HepG2 (cell line): ENCODE measurements around the gene LHFPL2. TPM values are rescaled to one million over a fixed set of nuclear protein-coding genes. Genes with fewer than 3 reads are reported as not detected.

ENCODE experiments used
- ATAC-seq: fragments of 200-7000 bp; cut with Tn5 transposase; 3 replicates; pipeline ENCODE4 v1.9.1; 2020; ENCODE audit warnings: mild to moderate bottlenecking, moderate library complexity
- BruUV-seq: library from RNA; stranded (reverse); fragments of 400-500 nt; replicated peaks from 2 replicates; lab custom pipeline; 2021; lab: Mats Ljungman, UMichigan
- CTCF ChIA-PET: fragments of 300-600 bp; formaldehyde crosslinking; extraction: SDS; loops from one replicate; lab custom pipeline; 2021; ENCODE audit warnings: low total read pairs, inconsistent platforms, low intra/inter-chr PET ratio; lab: Yijun Ruan, JAX
- POLR2A ChIA-PET: fragments of 350-600 bp; sonication (Branson Sonifier 250); formaldehyde crosslinking; loops from one replicate; lab custom pipeline; 2020; ENCODE audit warnings: antibody characterized with exemption, inconsistent platforms; lab: Yijun Ruan, JAX
- DNase-seq: peaks from one replicate; pipeline ENCODE4 v3.0.0-alpha.2; 2015; ENCODE audit warnings: low spot score
- FAIRE-seq: peaks from 3 replicates; lab custom pipeline; 2011; peaks lifted over from hg19 to GRCh38; lab: Jason Lieb, UNC
- H2AFZ ChIP-seq: one replicate; pipeline ENCODE4 v1.6.1; 2011; ENCODE audit warnings: low read length, inconsistent platforms
- H3K27ac ChIP-seq: fragments of 300-600 bp; 3 replicates; pipeline ENCODE4 v1.8.0; 2011; ENCODE audit warnings: mixed run types, mild to moderate bottlenecking, mixed read lengths, low read length, inconsistent platforms; ENCODE audit not compliant: insufficient read depth; ENCODE audit errors: extremely low read length
- H3K27me3 ChIP-seq, 2 experiments: fragments of 200-600 bp in 1 of 2; 2 replicates in 1 of 2; 3 replicates in 1 of 2; pipeline versions ENCODE4 v1.6.0 to v1.8.0; 2011; ENCODE audit warnings: low read length in 2 of 2, mild to moderate bottlenecking in 2 of 2, moderate library complexity in 2 of 2, inconsistent platforms in 1 of 2; ENCODE audit not compliant: insufficient read depth in 2 of 2, control insufficient read depth in 1 of 2
- H3K36me3 ChIP-seq, 2 experiments: fragments of 200-600 bp in 1 of 2; replicated peaks in 1 of 2; 2 replicates in 1 of 2; 3 replicates in 1 of 2; pipeline versions ENCODE4 v1.5.1 to v1.8.0; 2011; ENCODE audit warnings: low read length in 2 of 2, inconsistent platforms in 1 of 2; ENCODE audit not compliant: insufficient read depth in 2 of 2, control insufficient read depth in 1 of 2
- H3K4me1 ChIP-seq: 2 replicates; pipeline ENCODE4 v1.5.1; 2012; ENCODE audit warnings: low read length, inconsistent platforms; ENCODE audit not compliant: insufficient read depth
- H3K4me2 ChIP-seq: 2 replicates; pipeline ENCODE4 v1.6.0; 2011; ENCODE audit warnings: low read depth, low read length, inconsistent platforms
- H3K4me3 ChIP-seq, 3 experiments: fragments of 200-600 bp in 1 of 3; sonication (generic), shearing (Covaris generic) in 1 of 3; replicated peaks in 1 of 3; 2 replicates each; pipeline ENCODE4 v1.5.1; 2011 to 2016; ENCODE audit warnings: low read length in 3 of 3, inconsistent platforms in 2 of 3, low read depth in 2 of 3, mild to moderate bottlenecking in 2 of 3, control low read depth in 1 of 3, mixed read lengths in 1 of 3; ENCODE audit not compliant: insufficient read depth in 1 of 3
- H3K79me2 ChIP-seq: one replicate; pipeline ENCODE4 v1.6.1; 2011; ENCODE audit warnings: low read length, inconsistent platforms; ENCODE audit not compliant: insufficient read depth
- H3K9ac ChIP-seq: 2 replicates; pipeline ENCODE4 v1.6.0; 2011; ENCODE audit warnings: mild to moderate bottlenecking, low read depth, low read length, inconsistent platforms; ENCODE audit not compliant: insufficient read depth
- H3K9me3 ChIP-seq: 2 replicates; pipeline ENCODE4 v1.5.1; 2012; ENCODE audit warnings: mild to moderate bottlenecking, low read length
- H4K20me1 ChIP-seq: 2 replicates; pipeline ENCODE4 v1.6.0; 2011; ENCODE audit warnings: inconsistent platforms, mild to moderate bottlenecking, low read length, moderate library complexity; ENCODE audit not compliant: insufficient read depth
- FOSL2 ChIP-seq: sonication (generic); formaldehyde crosslinking; IDR thresholded peaks from 2 replicates; pipeline ENCODE4 v1.4.0; 2020; ENCODE audit warnings: missing genetic modification reagents
- FOXA1 ChIP-seq, 2 experiments: fragments of 450-650 bp in 1 of 2; sonication (generic) in 1 of 2; formaldehyde crosslinking in 1 of 2; IDR thresholded peaks; 2 replicates each; pipeline versions ENCODE4 v1.4.0 to v1.6.1; 2016 to 2020; ENCODE audit warnings: missing genetic modification reagents in 1 of 2
- KAT8 ChIP-seq: IDR thresholded peaks from 2 replicates; pipeline ENCODE4 v1.6.1; 2016; ENCODE audit warnings: missing genetic modification reagents, missing compliant biosample characterization
- MTF2 ChIP-seq: sonication (generic); formaldehyde crosslinking; IDR thresholded peaks from 2 replicates; pipeline ENCODE4 v1.5.0; 2020; ENCODE audit warnings: missing genetic modification reagents, borderline replicate concordance
- TAF15 ChIP-seq: fragments of 200-400 bp; formaldehyde crosslinking; IDR thresholded peaks from one replicate; pipeline ENCODE4 v1.6.1; 2018; ENCODE audit warnings: mild to moderate bottlenecking, low read depth, low read length; ENCODE audit not compliant: poor library complexity, severe bottlenecking
- TCF7L2 ChIP-seq: IDR thresholded peaks from 2 replicates; pipeline ENCODE4 v1.6.1; 2011; ENCODE audit warnings: mild to moderate bottlenecking, low read depth, low read length, moderate library complexity
- ZHX2 ChIP-seq, 2 experiments: sonication (generic) in 1 of 2; formaldehyde crosslinking in 1 of 2; IDR thresholded peaks; 2 replicates each; pipeline versions ENCODE4 v1.6.1 to v1.9.0; 2014 to 2022; ENCODE audit warnings: antibody characterized with exemption in 1 of 2, borderline replicate concordance in 1 of 2, inconsistent platforms in 1 of 2, low read depth in 1 of 2, missing genetic modification reagents in 1 of 2
- ZNF501 ChIP-seq: sonication (generic); formaldehyde crosslinking; IDR thresholded peaks from 2 replicates; pipeline ENCODE4 v1.5.1; 2020; ENCODE audit warnings: mild to moderate bottlenecking, moderate library complexity, missing genetic modification reagents
- ZNF547 ChIP-seq: sonication (generic); formaldehyde crosslinking; IDR thresholded peaks from 2 replicates; pipeline ENCODE4 v1.5.1; 2020; ENCODE audit warnings: mild to moderate bottlenecking, missing genetic modification reagents
- ZNF556 ChIP-seq: sonication (generic); formaldehyde crosslinking; IDR thresholded peaks from 2 replicates; pipeline ENCODE4 v1.4.0; 2020; ENCODE audit warnings: mild to moderate bottlenecking, missing genetic modification reagents, borderline replicate concordance
- ZNF839 ChIP-seq: sonication (generic); formaldehyde crosslinking; IDR thresholded peaks from 2 replicates; pipeline ENCODE4 v1.4.0; 2020; ENCODE audit warnings: missing genetic modification reagents, mild to moderate bottlenecking, borderline replicate concordance
- ZZZ3 ChIP-seq: sonication (generic); formaldehyde crosslinking; IDR thresholded peaks from 2 replicates; pipeline ENCODE4 v1.4.0; 2020; ENCODE audit warnings: missing genetic modification reagents, mild to moderate bottlenecking, borderline replicate concordance
- WGBS: methylation state at CpG from one replicate; pipeline ENCODE4 v1.1.6; 2017; ENCODE audit warnings: low lambda C conversion rate; 5-methylcytosine and 5-hydroxymethylcytosine counted together
- in situ Hi-C: cut with HindIII; loops from 2 replicates; pipeline ENCODE4 v1.10.0; 2017; ENCODE audit warnings: low pct_unique_long_range_greater_than_20kb; ENCODE audit not compliant: extremely low pct_ligation_motif_present
- intact Hi-C: fragments of 100-400 bp; cut with micrococcal nuclease; formaldehyde crosslinking; loops from one replicate; pipeline ENCODE4 v1.10.0; 2022; ENCODE audit not compliant: unreplicated experiment
- polyA plus RNA-seq, 8 experiments: library from polyadenylated mRNA; depleted of rRNA in 3 of 8; stranded (reverse) in 7 of 8; unstranded in 1 of 8; fragments of >200 nt; fragmentation: Illumina TruSeq in 4 of 8; extraction: Trizol in 4 of 8; gene quantifications; 2 replicates each; pipeline versions ENCODE4 v1.2.1 to v1.2.3, GENCODE V29; 2011 to 2016; ENCODE audit warnings: low read depth in 4 of 8, missing spikeins in 1 of 8, mixed read lengths in 1 of 8; ENCODE audit not compliant: insufficient read depth in 1 of 8
- total RNA-seq, 5 experiments: library from RNA; depleted of rRNA; stranded (reverse); fragments of >200 nt; fragmentation: Illumina TruSeq; extraction: Trizol; gene quantifications; 2 replicates each; pipeline ENCODE4 v1.2.3, GENCODE V29; 2016; ENCODE audit warnings: low read depth in 1 of 5

Gene LHFPL2
- total and polyA plus RNA-seq, 2 of the 13 experiments (the other 11 are each of a cell fraction or from before 2014, with no cell fraction given), result 6.0 to 20.0 TPM

DNA sequence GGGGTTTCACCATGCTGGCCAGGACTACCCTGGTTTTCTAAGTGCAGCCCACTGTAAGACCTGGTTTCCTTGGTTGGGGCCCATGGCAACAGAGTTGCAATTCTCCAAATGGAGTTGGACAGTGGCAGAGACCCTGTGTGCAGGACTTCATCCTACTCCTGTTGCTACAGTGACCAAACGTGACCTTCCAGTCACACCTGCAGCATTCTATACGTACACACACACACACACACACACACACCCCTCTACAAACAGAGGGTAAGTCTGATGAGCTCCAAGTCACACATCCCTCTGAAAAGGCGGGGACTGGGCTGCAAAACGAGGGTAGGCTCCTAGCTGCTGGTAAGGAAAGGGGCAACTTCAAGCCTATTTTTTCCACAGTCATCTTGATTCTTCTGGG, 23.6 kb downstream of the LHFPL2 start:
- FAIRE-seq, result no peak
- H4K20me1 ChIP-seq, result no peaks in the 10 kb centered on the region
- peaks cover 15 to 47% of the 10 kb centered on the region in 2 experiments for H3K36me3 ChIP-seq
- ATAC-seq, result peak; percentile 20; the same call in 1 of the 3 replicates
- H2AFZ ChIP-seq, result no peak overlapping the region
- H3K9ac ChIP-seq, result no peak overlapping the region
- in situ Hi-C loops (no loop called here), intact Hi-C loops (loop anchor here (5.0 kb wide), 2 partner anchors 68 to 88 kb away; no protein-coding TSS in a partner anchor)
- WGBS, result 83% methylated on average over 4 of the region's 4 CpGs
- peaks cover 57% of the 10 kb centered on the region for H3K4me1 ChIP-seq
- no TSS peak for BruUV-seq
- no peaks in the 10 kb centered on the region for H3K27me3 ChIP-seq
- no peak overlapping the region for H3K4me2 ChIP-seq
- no peak overlapping the region for H3K27ac ChIP-seq
- H3K4me3 ChIP-seq, result no peak overlapping the region
- H3K9me3 ChIP-seq, result no peaks in the 10 kb centered on the region
- H3K79me2 ChIP-seq, result peaks cover 26% of the 10 kb centered on the region
- no peak for TF ChIP-seq TAF15
- no peak for TF ChIP-seq FOXA1 (IDR thresholded peaks at IDR 0.05)
- peak; percentile 56 for TF ChIP-seq FOXA1 (CRISPR knock-in tag; IDR thresholded peaks at IDR 0.05)
- no peak for DNase-seq
- ChIA-PET CTCF (no interaction called here), POLR2A (no interaction called here)

DNA sequence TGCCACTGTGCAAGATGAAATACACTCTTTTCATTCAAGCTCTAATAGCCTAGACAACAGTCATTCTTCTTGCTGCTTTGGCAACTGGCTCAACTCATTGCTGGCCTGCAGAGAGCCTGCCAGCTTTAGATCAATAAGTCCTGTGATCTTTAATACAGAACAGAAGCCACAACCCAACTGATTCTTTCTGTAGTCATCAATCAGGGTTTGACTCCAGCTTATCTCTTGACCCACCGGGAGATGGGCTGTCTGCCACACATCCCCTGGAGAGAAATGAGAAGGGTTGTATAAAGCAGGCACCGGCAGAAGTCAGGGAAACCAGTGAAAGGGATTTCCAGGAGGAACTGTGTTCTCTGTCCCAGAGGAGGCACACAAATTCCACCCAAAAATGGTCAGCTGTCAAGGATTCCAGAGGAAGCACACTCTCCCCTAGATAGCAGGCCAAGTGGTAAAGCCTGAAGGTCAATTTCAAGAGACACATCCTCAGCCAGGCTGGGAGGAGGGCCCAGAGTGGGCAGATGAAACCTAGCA, 24.5 kb downstream of the LHFPL2 start:
- POLR2A ChIA-PET, result interaction anchor here (1.5 kb wide), 1 partner anchor 12 kb away, joined by 7 read pairs; no protein-coding TSS in a partner anchor
- Histone ChIP-seq H3K4me2 (no peak overlapping the region), H3K9me3 (no peaks in the 10 kb centered on the region), H4K20me1 (no peaks in the 10 kb centered on the region), H3K27ac (no peak overlapping the region), H3K4me1 (peaks cover 53% of the 10 kb centered on the region), H3K4me3 (no peak overlapping the region), H3K27me3 (no peaks in the 10 kb centered on the region), H3K9ac (no peak overlapping the region), H3K79me2 (peaks cover 26% of the 10 kb centered on the region), H3K36me3 (peaks cover 14 to 38% of the 10 kb centered on the region in 2 experiments), H2AFZ (no peak overlapping the region)
- DNase-seq (no peak), FAIRE-seq (no peak), ATAC-seq (peak; percentile 67)
- 58% methylated on average over 2 of the region's 2 CpGs for WGBS
- CTCF ChIA-PET, result no interaction called here
- intact Hi-C loops (loop anchor here (5.0 kb wide), 2 partner anchors 67 to 87 kb away; no protein-coding TSS in a partner anchor), in situ Hi-C loops (no loop called here)
- no TSS peak for BruUV-seq
- TF ChIP-seq KAT8 (CRISPR knock-in tag) (no peak), FOSL2 (CRISPR knock-in tag) (no peak), ZNF547 (no peak), TCF7L2 (no peak), ZZZ3 (CRISPR knock-in tag) (no peak), ZNF839 (CRISPR knock-in tag) (no peak), ZNF501 (CRISPR knock-in tag) (no peak), ZHX2 (IDR thresholded peaks at IDR 0.05; ENCODE audit: low read depth) (no peak), ZHX2 (CRISPR knock-in tag; IDR thresholded peaks at IDR 0.05; ENCODE audit: borderline replicate concordance) (no peak), ZNF556 (CRISPR knock-in tag) (no peak), MTF2 (CRISPR knock-in tag) (no peak)
